Measurements from ENCODE around the gene GPR158.
"Not testable (repeated sequence)": the region's sequence is repeated elsewhere in the genome, so short reads cannot be mapped to it uniquely, and the experiment has no call there.

Gene GPR158

DNA sequence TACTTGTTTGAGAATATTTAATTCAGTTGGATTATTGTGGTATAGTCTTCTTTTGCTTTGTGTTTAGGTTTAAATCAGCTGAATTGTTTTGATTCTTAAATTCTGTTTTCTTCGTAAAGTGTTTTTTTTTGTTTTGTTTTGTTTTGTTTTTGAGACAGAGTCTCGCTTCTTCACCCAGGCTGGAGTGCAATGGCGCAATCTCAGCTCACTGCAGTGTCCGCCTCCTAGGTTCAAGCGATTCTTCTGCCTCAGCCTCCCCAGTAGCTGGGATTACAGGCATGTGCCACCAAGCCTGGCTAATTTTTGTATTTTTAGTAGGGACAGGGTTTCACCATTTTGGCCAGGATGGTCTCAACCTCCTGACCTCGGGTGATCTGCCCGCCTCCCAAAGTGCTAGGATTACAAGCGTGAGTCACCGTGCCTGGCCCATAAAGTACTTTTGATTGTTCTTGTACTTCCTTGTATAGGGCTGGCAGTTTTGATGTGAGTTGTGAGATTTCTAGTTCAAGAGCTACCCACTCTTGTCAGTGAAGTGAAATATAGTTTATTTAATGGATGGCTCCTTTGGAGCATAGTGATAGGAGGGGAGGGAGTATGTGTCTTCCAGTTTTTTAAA is 142.9 kb downstream of the GPR158 start:
- not testable (repeated sequence) for DNase-seq

DNA sequence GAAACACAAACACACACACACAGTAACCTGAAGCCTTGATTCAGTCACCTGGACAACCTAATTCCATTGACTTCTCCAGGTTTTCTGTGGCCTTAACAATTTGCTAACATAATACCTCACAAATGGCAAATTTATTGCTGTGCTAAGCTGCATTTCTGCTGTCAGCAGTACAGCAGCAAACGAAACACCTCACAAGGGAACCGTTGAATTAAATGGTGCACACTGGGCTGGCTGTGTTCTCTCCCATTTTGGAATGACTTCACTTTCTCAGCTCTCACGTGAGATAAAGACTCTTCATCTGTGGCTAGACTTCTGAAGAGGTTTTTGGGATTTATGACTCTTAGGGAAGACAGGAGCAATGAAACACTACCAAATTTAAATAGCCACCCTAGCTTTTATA is 152.5 kb downstream of the GPR158 start:
- DNase-seq, result no peak

DNA sequence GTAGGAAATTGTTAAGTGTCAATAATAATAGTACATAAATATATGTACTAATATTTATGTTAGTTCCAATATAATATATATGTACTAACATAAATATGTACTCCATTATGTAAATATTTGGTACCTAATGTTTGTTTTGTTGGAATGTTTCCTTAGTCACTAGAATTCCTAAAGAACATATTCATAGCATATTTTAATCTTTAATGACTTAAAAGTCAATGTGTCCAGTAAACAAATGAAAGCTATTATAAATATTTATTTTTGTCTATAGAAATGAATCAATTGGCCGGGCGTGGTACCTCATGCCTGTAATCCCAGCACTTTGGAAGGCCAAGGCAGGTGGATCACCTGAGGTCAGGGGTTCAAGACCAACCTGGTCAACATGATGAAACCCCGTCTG is 153.6 kb downstream of the GPR158 start:
- DNase-seq, result no peak

DNA sequence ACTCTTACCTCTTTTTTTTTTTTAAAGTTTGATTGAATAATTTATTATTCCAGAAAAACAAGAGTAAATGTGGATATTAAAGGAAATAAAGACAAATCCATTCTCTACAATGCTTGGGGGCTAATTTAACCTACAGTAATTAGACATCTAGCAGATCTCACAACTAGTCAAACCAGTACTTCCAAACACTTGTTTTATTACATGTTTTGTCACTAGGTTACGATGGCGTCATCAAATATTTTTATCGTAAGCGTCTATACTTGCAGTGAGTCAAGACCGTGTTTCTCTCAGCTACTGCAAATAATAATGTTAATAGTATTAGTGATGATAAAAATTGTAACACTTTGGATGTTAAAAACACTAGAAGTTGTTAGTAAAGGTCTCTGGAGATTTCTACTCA is 154.8 kb downstream of the GPR158 start:
- not testable (repeated sequence) for DNase-seq

DNA sequence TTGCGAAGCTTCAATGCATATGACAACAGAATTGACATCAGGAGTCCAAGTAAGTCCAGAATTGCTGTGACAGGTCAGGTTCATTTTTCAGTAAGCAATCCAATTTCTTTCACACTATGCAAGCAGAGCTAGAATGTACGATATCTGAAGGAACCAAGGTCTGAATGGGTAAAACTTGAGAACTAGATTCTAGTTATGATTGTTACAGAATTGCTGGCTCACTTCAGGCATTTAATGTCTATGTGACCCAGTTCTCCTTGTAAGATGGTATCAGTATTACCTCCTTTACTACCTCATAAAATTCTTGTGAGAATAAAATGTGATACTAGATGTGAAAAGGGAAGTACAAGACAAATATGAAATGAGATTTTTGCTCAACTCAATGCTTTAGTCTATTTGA is 159.6 kb downstream of the GPR158 start:
- no peak for DNase-seq

DNA sequence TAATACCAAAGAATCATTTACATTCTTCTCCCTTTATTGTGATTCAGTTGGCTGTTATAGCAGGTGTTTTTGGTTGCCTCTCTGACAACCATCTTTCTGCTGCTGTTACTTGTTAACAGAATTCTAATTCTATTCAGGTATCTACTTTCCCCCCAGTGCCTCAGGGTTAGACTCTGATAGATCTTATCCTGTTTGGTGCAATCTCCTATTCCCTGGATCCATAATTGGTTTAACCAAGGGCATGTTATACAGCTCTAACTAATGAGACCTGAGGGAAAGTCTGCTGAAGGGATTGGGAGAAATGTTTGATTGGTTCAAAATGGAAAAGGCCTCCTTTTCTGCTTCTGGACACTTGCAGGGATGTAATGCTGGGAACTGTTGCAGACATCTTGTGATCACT is 161.5 kb downstream of the GPR158 start:
- no peak for DNase-seq

DNA sequence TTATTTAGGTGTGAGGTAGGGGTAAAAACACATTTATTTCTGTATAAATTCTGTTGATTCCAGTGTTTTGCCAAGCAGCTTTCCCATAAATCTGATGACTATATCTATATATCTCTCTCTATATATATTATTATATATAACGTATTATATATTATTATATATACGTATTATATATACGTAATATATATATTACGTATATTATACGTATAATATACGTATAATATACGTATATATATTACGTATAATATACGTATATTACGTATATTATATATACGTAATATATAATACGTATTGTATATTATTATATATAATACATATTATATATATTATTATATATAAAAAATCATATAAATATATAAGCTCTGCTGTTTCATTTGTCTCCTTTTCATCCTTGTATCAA is 163.5 kb downstream of the GPR158 start:
- DNase-seq, result no peak

DNA sequence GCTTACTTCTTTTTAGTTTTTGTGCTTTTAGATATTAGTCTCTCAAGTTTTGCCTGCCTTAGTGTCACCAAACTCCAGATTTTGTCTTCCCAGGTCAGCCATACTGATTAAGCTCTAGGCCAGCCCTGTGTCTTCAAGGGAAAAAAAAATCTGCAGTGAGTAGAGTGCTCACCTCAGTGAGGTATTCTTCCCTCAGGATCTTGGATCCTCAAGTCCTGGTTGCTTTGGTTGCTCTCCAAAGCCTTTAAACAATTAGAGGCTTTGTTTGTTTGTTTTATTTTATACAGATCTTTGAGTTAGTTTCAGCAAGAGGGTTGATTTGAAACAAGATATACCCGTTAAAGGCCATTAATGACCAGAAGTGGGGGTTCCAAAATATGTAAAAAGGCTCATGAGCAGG is 165.2 kb downstream of the GPR158 start:
- DNase-seq, result no peak

DNA sequence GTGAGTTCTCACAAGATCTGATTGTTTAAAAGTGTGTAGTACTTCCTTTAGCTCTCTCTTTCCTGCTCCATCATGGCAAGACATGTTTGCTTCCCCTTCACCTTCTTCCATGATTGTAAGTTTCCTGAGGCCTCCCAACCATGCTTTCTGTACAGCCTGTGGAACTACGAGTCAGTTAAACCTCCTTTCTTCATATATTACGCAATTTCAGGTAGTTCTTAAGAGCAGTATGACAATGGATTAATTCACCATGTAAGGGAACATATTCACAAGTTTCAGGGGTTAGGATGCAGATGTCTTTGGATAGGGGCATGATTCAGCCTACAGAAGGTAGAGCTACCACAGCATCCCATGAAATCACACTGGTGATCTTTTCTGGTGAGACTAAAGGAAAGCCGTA is 174.7 kb downstream of the GPR158 start:
- DNase-seq, result no peak

DNA sequence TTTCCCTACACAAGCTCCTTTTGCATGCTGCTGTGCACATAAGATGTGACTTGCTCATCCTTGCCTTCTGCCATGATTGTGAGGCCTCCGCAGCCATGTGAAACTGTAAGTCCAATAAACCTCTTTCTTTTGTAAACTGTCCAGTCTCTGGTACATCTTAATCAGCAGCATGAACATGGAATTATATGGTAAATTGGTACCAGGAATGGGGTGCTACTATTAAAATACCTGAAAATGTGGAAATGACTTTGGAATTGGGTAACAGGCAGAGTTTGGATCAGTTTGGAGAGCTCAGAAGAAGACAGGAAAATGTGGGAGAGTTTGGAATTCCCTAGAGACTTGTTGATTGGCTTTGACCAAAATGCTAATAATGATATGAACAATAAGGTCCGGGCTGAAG is 181.8 kb downstream of the GPR158 start:
- no peak for DNase-seq

DNA sequence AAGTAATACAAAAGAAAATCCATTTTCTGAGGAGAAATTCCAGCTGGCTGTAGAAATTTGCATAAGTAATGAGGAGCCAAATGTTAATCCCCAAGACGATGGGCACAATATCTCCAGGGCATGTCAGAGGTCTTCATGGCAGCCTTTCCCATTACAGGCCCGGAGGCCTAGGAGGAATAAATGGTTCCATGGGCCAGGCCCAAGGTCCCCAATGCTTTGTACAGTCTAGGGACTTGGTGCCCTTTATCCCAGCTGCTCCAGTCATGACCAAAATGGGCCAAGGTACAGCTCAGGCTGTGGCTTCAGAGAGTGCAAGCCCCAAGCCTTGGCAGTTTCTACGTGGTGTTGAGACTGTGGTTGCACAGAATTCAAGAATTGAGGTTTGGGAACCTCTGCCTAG is 182.5 kb downstream of the GPR158 start:
- no peak for DNase-seq

DNA sequence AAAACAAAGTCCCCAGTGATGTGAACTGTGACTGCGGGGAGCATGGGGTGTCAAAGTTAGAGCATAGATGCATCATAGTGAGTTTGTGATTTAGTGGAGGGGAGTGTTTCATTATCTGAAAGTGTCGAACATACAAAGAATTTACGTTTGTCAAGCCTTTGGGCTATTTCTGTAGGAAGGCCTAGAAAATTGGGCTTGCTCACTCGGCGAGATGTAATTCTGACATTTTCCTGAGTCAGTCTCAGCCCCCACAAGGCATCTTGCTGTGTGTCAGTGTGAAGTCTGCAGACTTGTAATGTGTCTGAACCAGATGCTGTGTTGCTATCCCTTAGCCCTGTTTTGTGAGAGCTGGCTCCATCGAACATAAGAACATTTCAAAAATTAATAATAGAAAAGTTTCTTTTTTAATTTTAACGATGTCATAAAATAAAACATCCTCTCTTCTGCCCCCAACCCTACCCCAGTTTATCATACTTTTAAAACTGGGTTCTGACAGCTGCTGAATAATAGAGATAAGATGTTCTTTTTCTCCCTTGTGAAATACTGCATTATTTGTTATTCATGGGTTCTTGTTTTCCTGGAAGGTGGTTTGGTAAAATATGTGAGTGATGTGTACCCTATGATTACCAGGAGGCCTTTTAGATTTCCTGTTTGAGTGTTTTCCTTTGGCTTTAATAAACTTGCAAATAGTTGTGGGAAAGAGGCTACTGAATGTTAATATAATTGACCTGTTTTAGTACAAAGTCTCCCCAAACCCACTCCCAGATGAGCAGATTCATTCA is 207.4 kb downstream of the GPR158 start:
- no peak for DNase-seq

DNA sequence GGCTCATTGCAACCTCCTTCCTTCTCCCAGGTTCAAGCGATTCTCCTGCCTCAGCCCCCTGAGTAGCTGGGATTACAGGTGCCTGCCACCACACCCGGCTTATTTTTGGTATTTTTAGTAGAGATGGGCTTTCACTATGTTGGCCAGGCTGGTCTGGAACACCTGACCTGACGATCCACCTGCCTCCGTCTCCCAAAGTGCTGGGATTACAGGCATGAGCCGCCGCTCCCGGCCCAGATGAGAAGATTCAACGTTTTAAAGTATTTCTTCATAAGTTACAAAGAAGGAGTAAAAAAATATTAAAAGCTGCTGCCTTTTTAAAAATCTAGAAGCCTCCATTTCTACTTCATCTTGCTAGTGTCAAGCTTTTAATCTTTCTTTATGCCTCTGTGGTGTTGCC is 208.1 kb downstream of the GPR158 start:
- not testable (repeated sequence) for DNase-seq

DNA sequence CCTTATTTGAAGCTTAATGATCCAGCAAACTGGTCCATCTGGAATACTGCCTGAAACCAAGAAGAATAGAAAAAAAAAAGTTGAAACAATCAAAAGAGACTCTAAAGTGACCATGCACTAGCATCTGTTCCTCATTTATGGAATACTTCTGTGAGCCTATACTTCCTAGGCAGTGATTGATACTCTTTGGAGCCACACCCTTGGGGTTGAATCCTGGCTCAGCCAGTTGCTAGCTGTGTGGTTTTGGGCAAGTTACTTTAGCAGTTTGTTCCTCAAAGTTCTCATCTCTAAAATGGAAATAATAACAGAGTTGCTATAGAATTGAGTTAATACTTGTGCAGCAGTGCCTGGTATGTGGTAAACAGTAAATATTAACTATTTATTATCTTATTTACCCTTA is 208.9 kb downstream of the GPR158 start:
- no peak for DNase-seq

DNA sequence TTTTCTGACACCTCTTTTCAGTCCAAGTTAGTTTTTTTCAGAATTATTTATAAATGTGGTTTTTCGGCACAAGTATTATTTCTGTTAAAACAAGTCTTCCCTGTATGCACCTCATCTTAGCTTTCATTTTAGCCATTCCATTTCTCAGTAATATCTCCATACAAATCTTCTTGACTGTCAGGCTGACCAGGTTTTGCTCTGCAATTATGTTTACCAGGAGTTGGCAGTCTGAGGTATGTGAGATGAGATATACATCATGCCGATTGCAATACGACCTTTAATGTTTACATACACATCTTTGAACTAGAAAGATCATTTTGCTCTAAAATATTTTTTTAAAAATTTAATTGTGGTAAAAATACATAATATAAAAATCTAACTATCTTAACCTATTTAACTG is 209.8 kb downstream of the GPR158 start:
- no peak for DNase-seq

DNA sequence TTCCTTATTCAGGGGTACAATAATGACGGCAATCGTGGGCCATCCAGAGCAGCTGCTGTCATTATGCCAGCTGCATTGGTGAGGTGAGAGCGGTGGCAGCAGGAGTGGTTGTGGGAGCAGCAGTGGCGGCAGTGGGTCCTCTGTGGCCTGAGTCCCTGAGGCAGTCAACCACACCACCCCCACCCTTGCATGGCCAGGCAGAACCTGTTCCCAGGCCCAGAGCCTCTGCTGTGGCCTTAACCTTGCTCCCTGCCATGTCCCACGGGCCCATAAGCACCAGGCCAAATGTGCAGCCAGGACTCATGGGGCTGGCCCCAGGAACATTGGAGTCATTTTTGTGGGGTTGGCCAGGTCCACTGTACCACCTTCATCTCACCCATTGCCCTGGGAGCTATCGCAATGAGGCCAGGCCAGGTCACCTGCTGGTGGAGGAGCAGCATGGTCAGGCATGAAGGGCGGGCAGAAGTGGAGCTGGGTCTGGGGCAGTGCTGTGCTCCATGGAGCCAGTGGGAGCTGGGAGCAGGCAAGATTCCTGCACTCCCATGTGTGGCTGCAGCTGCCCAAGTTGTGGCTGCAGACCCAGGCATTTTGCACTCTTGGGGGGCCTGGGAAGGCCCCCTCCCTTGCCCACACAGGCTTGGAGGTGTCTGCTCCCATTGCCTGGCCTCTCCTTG is 213.5 kb downstream of the GPR158 start:
- DNase-seq, result no peak

DNA sequence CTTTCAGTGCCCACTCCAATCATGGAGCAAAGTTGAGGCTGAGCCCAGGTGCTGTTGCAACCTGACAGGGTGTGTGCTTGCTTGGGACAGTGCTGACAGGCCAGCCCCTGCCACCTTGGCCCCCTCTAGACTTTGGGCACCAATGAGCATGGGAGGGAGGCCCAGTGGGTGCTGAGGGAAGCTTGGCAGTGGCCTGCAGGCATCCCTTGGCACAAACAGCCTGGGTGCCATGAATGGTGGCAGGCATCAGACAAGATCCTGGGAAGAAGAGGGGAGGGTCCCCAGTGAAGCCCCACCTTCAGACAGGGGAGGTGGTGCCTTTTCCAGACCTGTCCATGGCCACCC is 214.0 kb downstream of the GPR158 start:
- DNase-seq, result no peak

DNA sequence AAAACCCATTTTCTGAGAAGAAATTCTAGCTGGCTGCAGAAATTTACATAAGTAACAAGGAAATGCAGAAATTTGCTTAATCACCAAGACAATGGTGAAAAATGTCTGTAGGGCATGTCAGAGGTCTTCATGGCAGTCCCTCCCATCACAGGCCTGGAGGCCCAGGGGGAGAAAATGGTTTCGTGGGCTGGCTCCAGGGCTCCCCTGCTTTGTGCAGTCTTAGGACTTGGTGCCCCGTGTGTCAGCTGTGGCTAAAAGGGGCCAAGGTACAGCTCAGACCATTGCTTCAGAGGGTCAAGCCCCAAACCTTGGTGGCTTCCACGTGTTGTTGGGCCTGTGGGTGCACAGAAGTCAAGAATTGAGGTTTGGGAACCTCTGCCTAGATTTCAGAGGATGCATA is 215.9 kb downstream of the GPR158 start:
- no peak for DNase-seq

DNA sequence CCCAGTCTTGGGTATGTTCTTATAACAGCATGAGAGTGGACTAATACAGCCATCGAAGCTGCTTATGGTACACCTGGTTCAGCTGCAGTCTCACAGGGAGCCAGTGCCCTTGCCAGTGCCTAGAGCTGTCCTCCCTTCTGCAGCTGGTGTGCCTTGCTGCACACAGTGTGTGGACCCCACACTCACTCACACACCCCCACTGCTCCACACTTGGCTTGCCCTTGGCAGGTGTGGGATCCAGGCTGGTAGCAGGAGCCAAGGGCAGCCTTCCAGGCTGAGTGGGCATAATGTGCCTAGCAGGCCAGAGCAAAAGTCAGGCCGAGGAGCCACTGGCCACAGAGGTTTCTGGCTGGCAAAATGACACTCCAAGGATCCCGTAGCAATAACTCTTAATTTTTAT is 217.3 kb downstream of the GPR158 start:
- DNase-seq, result no peak

DNA sequence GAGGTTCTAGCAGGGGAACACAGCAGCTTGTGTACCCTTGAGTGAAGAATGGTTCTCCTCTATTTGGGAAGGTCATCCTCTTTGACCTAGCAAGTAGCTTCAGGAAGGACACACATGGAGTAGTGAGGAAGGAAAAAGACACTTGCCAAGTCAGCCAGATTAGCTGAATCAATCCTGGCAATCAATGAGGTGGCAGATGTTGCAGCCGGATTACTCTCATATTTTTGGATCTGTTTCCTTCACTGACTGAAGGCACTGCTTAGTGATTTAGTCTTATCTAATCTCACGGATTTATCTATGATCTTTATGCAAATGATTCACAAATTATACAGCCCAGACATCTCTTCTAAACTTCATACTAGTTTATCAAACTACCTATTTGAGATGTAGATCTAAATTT is 218.8 kb downstream of the GPR158 start:
- DNase-seq, result no peak

DNA sequence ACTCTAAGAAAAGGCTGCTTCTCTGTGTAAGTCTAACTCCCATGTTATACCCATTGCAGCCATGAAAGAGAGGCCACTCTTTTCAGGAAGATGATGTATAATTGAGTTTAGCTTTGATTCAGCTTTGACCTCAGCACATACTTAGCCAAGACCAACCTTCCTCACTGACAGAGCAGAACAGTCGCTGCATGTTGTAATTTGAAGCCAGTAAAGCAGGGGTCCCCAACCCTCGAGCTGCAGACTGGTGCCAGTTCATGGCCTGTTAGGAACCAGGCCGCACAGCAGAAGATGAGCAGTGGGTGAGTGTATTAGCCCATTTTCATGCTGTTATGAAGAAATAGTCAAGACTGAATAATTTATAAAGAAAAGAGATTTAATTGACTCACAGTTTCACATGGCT is 223.9 kb downstream of the GPR158 start:
- DNase-seq, result no peak

DNA sequence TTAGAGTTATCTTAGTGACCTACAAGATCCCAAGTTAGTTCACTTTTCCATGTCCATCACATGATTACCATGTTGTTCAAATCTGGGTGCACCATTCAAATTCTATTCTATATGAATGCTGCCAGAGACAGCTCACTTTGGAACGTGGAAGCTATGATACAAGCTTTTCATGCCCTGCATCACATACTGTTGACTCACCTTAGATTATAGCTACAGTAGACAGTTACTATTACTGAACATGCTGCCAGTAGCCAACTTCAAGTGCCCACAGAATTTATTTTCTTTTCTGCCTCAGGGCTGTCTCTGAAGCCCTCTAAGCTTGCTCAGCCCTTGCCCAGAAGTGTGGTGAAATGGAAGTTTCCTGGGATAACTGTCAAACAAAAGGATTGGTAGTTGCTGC is 231.1 kb downstream of the GPR158 start:
- no peak for DNase-seq

DNA sequence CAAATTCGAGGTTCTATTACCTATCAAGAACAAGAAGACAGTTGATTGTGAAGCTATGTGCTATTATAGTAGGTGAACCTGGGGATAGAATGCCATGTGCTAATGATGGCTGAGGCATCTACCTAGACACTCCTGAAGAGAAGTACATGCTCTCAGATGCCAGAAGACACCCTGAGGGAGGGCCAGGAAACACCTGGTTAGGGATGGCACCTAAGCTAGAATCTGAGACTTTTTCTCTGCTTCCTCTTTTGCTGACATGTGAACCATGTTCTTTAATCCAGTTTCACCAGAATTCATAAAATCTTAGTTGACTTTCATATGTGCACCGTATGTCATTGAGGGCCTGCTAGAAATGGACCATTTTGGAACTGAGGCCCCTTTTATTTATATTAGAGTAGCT is 242.8 kb downstream of the GPR158 start:
- no peak for DNase-seq

DNA sequence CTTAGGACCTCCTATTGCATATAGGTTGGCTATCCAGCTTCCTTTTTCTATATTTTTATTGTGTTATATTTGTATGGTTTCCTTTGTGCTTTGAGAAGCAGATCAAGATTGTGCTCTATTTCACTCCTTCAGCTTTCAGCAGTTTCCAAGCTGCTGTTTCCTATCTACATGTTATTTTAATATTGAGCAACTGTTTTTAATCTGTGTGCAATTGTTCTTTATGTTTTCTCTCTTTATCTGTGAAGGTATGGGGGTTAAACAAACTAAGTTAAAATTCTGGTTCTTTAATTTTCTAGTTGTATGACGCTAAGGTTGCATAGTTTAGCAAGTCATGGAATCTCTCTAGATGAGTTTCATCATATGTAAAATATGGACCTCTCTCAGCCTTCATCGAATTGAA is 251.0 kb downstream of the GPR158 start:
- no peak for DNase-seq

DNA sequence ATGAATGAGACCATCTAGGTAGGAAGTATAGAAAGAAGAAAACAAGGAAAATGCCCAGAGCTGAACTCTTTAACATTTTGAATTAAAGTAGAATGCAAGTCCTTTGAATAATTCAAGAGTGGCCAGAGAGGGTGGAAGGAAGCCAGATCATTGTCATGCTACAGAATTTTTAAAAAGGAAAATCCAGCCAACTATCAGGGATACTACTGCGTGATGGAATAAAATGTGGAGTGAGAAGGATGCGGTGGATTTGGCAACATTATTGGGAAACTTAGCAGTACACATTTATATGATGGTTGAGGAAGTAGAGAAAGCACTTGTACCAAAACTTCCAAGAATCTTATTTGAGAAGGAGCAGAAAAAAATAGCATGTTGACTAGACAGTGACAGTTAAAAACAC is 261.6 kb downstream of the GPR158 start:
- DNase-seq, result no peak
